Measurements from ENCODE around the gene KPNB1. TPM values are rescaled to one million over a fixed set of nuclear protein-coding genes. Genes with fewer than 3 reads are reported as not detected.

KPNB1 gene
- total and polyA plus RNA-seq, 2 of the 8 experiments (the other 6 are each of a cell fraction or from before 2014, with no cell fraction given), result 171 to 625 TPM

- H3K9me3 ChIP-seq (ENCODE audit: insufficient read depth in 2 of 2, low read depth in 1 of 2, low read length in 1 of 2), result no peaks in the 10 kb centered on the region
- FAIRE-seq, result peak; percentile 13
- POLR2A ChIA-PET (ENCODE audit: partially characterized antibody), result interaction anchor here (1.1 to 41.8 kb wide), 3 partner anchors 15 to 197 kb away, joined by 3 to 1575 read pairs (median 4); partner anchors contain the start of gene KPNB1
Observed at GRCh38 chr17:47698749-47699535, 49.2 kb downstream of the KPNB1 start.

More at GRCh38 chr17:47698749-47699535, 49.2 kb downstream of the KPNB1 start:
- Histone ChIP-seq H2BK5ac (ENCODE audit: low read depth, low read length) (no peak overlapping the region), H4K8ac (ENCODE audit: extremely low read depth, insufficient read depth, low read length) (no peak overlapping the region; the same call in 1 of the 2 replicates), H3K4me3 (ENCODE audit: extremely low read depth in 1 of 4, insufficient read depth in 2 of 4, low read depth in 3 of 4, low read length in 4 of 4) (no peak overlapping the region), H3K27me3 (replicated peaks in 1 of 4; ENCODE audit: control insufficient read depth in 3 of 4, extremely low read depth in 1 of 4, insufficient read depth in 3 of 4, low read length in 3 of 4) (no peaks in the 10 kb centered on the region; a peak in 1 of 7 replicates), H2AFZ (ENCODE audit: low read length) (no peak overlapping the region), H3K23ac (ENCODE audit: insufficient read length) (no peak overlapping the region), H3K56ac (replicated peaks; ENCODE audit: insufficient read length, low read depth, low read length) (no peak overlapping the region), H3K9ac (replicated peaks in 1 of 4; ENCODE audit: extremely low read depth in 1 of 4, low read depth in 3 of 4, low read length in 3 of 4) (no peak overlapping the region), H2AK5ac (ENCODE audit: low read depth, low read length) (no peak overlapping the region), H2BK15ac (ENCODE audit: low read length) (no peak overlapping the region), H3K79me1 (ENCODE audit: low read depth, low read length) (no peaks in the 10 kb centered on the region; the same call in 1 of the 2 replicates), H2BK120ac (replicated peaks; ENCODE audit: low read depth, low read length) (no peak overlapping the region), H3K23me2 (ENCODE audit: low read depth, low read length) (peaks cover 10% of the 10 kb centered on the region), H3K36me3 (ENCODE audit: control insufficient read depth in 2 of 4, insufficient read depth in 4 of 4, low read length in 3 of 4) (peaks cover 0 to 3% (median 0%) of the 10 kb centered on the region in 4 experiments; a peak in 1 of 8 replicates), H3K4ac (replicated peaks; ENCODE audit: insufficient read length, low read depth, low read length) (no peak overlapping the region), H3K14ac (ENCODE audit: insufficient read length) (no peak overlapping the region), H4K5ac (ENCODE audit: insufficient read length, low read depth, low read length) (no peak overlapping the region), H4K91ac (replicated peaks; ENCODE audit: insufficient read length, low read length) (no peak overlapping the region), H3K18ac (ENCODE audit: extremely low read depth, low read length) (no peak overlapping the region), H2BK20ac (ENCODE audit: low read length) (no peak overlapping the region), H3K4me2 (ENCODE audit: insufficient read depth in 1 of 2, low read depth in 2 of 2, low read length in 2 of 2) (no peak overlapping the region), H4K20me1 (replicated peaks in 1 of 2; ENCODE audit: control insufficient read depth in 1 of 2, insufficient read depth in 2 of 2, low read length in 2 of 2) (peaks cover 0 to 3% of the 10 kb centered on the region in 2 experiments), H3K27ac (ENCODE audit: low read depth, low read length) (no peak overlapping the region), H3K4me1 (replicated peaks in 1 of 4; ENCODE audit: control insufficient read depth in 3 of 4, insufficient read depth in 4 of 4, low read length in 3 of 4) (peaks cover 0 to 9% (median 7%) of the 10 kb centered on the region in 4 experiments; a peak in 6 of 7 replicates), H3K79me2 (ENCODE audit: control insufficient read depth in 1 of 2, insufficient read depth in 2 of 2, low read length in 2 of 2) (no peaks in the 10 kb centered on the region; a peak in 1 of 4 replicates), H2BK12ac (ENCODE audit: low read depth, low read length) (no peak overlapping the region)
- WGBS, 2 experiments (ENCODE audit: extremely low coverage in 1 of 2, insufficient coverage in 1 of 2, insufficient read length in 1 of 2, insufficient replicate concordance in 2 of 2, low coverage in 1 of 2, low lambda C conversion rate in 2 of 2, missing lambda C conversion rate in 1 of 2), result 73 to 100% methylated on average over 1 to 20 of the region's 25 CpGs
- DNase-seq (ENCODE audit: low read depth in 1 of 2, low spot score in 2 of 2), result peak in 1 of 2 experiments; percentile 92
- TF ChIP-seq, protein P1, sequence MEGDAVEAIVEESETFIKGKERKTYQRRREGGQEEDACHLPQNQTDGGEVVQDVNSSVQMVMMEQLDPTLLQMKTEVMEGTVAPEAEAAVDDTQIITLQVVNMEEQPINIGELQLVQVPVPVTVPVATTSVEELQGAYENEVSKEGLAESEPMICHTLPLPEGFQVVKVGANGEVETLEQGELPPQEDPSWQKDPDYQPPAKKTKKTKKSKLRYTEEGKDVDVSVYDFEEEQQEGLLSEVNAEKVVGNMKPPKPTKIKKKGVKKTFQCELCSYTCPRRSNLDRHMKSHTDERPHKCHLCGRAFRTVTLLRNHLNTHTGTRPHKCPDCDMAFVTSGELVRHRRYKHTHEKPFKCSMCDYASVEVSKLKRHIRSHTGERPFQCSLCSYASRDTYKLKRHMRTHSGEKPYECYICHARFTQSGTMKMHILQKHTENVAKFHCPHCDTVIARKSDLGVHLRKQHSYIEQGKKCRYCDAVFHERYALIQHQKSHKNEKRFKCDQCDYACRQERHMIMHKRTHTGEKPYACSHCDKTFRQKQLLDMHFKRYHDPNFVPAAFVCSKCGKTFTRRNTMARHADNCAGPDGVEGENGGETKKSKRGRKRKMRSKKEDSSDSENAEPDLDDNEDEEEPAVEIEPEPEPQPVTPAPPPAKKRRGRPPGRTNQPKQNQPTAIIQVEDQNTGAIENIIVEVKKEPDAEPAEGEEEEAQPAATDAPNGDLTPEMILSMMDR (IDR thresholded peaks at IDR 0.05; ENCODE audit: control extremely low read depth in 1 of 3, insufficient read depth in 1 of 3, low read depth in 1 of 3, low read length in 3 of 3), result peak; percentile 80 to 93 (median 91)
- TF ChIP-seq RAD21 (IDR thresholded peaks at IDR 0.05 in 1 of 2, conservative IDR thresholded peaks at IDR 0.05 in 1 of 2; ENCODE audit: low read depth in 2 of 2, low read length in 2 of 2) (peak; percentile 76 to 84), SAP30 (IDR thresholded peaks at IDR 0.05; ENCODE audit: insufficient read depth, insufficient replicate concordance, low read length) (no peak)
- CTCF ChIA-PET (ENCODE audit: partially characterized antibody), result interaction anchor here (0.6 to 19.8 kb wide), 19 partner anchors 8 to 398 kb away, joined by 3 to 441 read pairs (median 5); partner anchors contain the start of genes KPNB1 and TBX21
